ENCODE results near the gene CELA2A. TPM values are rescaled to one million over a fixed set of nuclear protein-coding genes. Genes with fewer than 3 reads are reported as not detected.
"Not testable (repeated sequence)": the region's sequence is repeated elsewhere in the genome, so short reads cannot be mapped to it uniquely, and the experiment has no call there.

CELA2A gene
- total and polyA plus RNA-seq, 2 donors (not counting 3 experiments of a cell fraction or from before 2014, with no cell fraction given) = not detected

GRCh38 chr1:15489052-15489736 is 32.7 kb downstream of the CELA2A start:
- Histone ChIP-seq H3K9ac (replicated peaks; ENCODE audit: extremely low read depth, insufficient read depth, low read length) (no peak overlapping the region), H3K27ac (ENCODE audit: insufficient read depth, low read depth, low read length) (no peak overlapping the region), H3K79me2 (ENCODE audit: control insufficient read depth, insufficient read depth, low read length) (no peaks in the 10 kb centered on the region), H3K36me3 (ENCODE audit: control insufficient read depth in 2 of 2, extremely low read depth in 1 of 2, insufficient read depth in 2 of 2, low read length in 2 of 2) (peaks cover 0 to 3% of the 10 kb centered on the region in 2 experiments), H4K20me1 (replicated peaks; ENCODE audit: control insufficient read depth, extremely low read depth, insufficient read depth, low read length) (no peaks in the 10 kb centered on the region), H3K4me1 (ENCODE audit: control insufficient read depth, extremely low read depth, insufficient read depth, low read length) (peaks cover 7% of the 10 kb centered on the region), H3K9me3 (replicated peaks; ENCODE audit: control insufficient read depth, insufficient read depth, low read length) (no peaks in the 10 kb centered on the region), H3K4me3 (replicated peaks in 1 of 3; ENCODE audit: insufficient read depth in 1 of 3, low read depth in 1 of 3, low read length in 3 of 3) (no peak overlapping the region), H3K27me3 (ENCODE audit: control insufficient read depth in 2 of 2, insufficient read depth in 2 of 2, low read length in 2 of 2) (no peaks in the 10 kb centered on the region), H3K4me2 (ENCODE audit: insufficient read depth, low read length) (no peak overlapping the region), H3K9me1 (replicated peaks; ENCODE audit: control insufficient read depth, extremely low read depth, insufficient read depth, low read length) (no peaks in the 10 kb centered on the region), H2AFZ (ENCODE audit: low read depth, low read length) (no peak overlapping the region)
- dilution Hi-C loops (cut with MboI; ENCODE audit: extremely low pct_ligation_motif_present, low sequenced_read_pairs) = no loop called here
- intact Hi-C loops (cut with micrococcal nuclease) = no loop called here
- TF ChIP-seq MAX (IDR thresholded peaks at IDR 0.05; ENCODE audit: insufficient read depth, insufficient read length) = no peak
- no peak for TF ChIP-seq GATA2 (IDR thresholded peaks at IDR 0.05; ENCODE audit: insufficient read depth, insufficient read length, low read depth, low read length)
- no peak for TF ChIP-seq JUN (IDR thresholded peaks at IDR 0.05; ENCODE audit: borderline replicate concordance, insufficient read depth, insufficient read length, low read depth)
- no peak for TF ChIP-seq CTCF (IDR thresholded peaks at IDR 0.05; ENCODE audit: extremely low read depth in 1 of 2, insufficient read depth in 1 of 2, low read depth in 1 of 2, low read length in 2 of 2)
- no peak for TF ChIP-seq POLR2AphosphoS5 (IDR thresholded peaks at IDR 0.05; ENCODE audit: insufficient read depth, low read depth, low read length)
- no peak for TF ChIP-seq POLR2A (IDR thresholded peaks at IDR 0.05; ENCODE audit: low read depth, low read length)
- no peak for TF ChIP-seq EZH2 (IDR thresholded peaks at IDR 0.05; ENCODE audit: borderline replicate concordance, low read depth, low read length, severe bottlenecking)
- TF ChIP-seq FOS (IDR thresholded peaks at IDR 0.05; ENCODE audit: borderline replicate concordance, insufficient read depth, low read length) = no peak
- TF ChIP-seq MYC (IDR thresholded peaks at IDR 0.05; ENCODE audit: low read depth, low read length) = no peak
- POLR2A ChIA-PET = no interaction called here
- no TSS peak for BruUV-seq (replicated peaks)
- CTCF ChIA-PET = no interaction called here
- FAIRE-seq (no peak), DNase-seq (ENCODE audit: low read depth, low spot score) (no peak)

- H3K9ac ChIP-seq (replicated peaks; ENCODE audit: extremely low read depth, insufficient read depth, low read length); H2AFZ ChIP-seq (ENCODE audit: low read depth, low read length); H3K4me3 ChIP-seq (replicated peaks in 1 of 3; ENCODE audit: insufficient read depth in 1 of 3, low read depth in 1 of 3, low read length in 3 of 3); H3K27ac ChIP-seq (ENCODE audit: insufficient read depth, low read depth, low read length); H3K4me2 ChIP-seq (ENCODE audit: insufficient read depth, low read length); H3K9me3 ChIP-seq (replicated peaks; ENCODE audit: control insufficient read depth, insufficient read depth, low read length); POLR2A ChIA-PET; H3K79me2 ChIP-seq (ENCODE audit: control insufficient read depth, insufficient read depth, low read length); H4K20me1 ChIP-seq (replicated peaks; ENCODE audit: control insufficient read depth, extremely low read depth, insufficient read depth, low read length); dilution Hi-C loops (cut with MboI; ENCODE audit: extremely low pct_ligation_motif_present, low sequenced_read_pairs); H3K27me3 ChIP-seq (ENCODE audit: control insufficient read depth in 2 of 2, insufficient read depth in 2 of 2, low read length in 2 of 2); H3K4me1 ChIP-seq (ENCODE audit: control insufficient read depth, extremely low read depth, insufficient read depth, low read length); BruUV-seq (replicated peaks); H3K36me3 ChIP-seq (ENCODE audit: control insufficient read depth in 2 of 2, extremely low read depth in 1 of 2, insufficient read depth in 2 of 2, low read length in 2 of 2); intact Hi-C loops (cut with micrococcal nuclease); DNase-seq (ENCODE audit: low read depth, low spot score); H3K9me1 ChIP-seq (replicated peaks; ENCODE audit: control insufficient read depth, extremely low read depth, insufficient read depth, low read length): not testable (repeated sequence)
- peak; percentile 69 for FAIRE-seq
- CTCF ChIA-PET = interaction anchor here (0.6 kb wide), 1 partner anchor 26 kb away, joined by 5 read pairs; no protein-coding TSS in a partner anchor
Observed at GRCh38 chr1:15491010-15491409, 34.5 kb downstream of the CELA2A start.

All from endothelial cell of umbilical vein (primary cell).